T follicular helper cell (primary cell): ENCODE results near the gene ACTL6B.
A peak's percentile ranks its signal among the peaks of the same experiment; 100 is the strongest.
"Not testable (repeated sequence)": the region's sequence is repeated elsewhere in the genome, so short reads cannot be mapped to it uniquely, and the experiment has no call there.

Experiments used
- DNase-seq: peaks from one replicate; pipeline ENCODE4 v3.0.0-alpha.2; 2020; ENCODE audit warnings: low read depth

The ACTL6B gene

DNA sequence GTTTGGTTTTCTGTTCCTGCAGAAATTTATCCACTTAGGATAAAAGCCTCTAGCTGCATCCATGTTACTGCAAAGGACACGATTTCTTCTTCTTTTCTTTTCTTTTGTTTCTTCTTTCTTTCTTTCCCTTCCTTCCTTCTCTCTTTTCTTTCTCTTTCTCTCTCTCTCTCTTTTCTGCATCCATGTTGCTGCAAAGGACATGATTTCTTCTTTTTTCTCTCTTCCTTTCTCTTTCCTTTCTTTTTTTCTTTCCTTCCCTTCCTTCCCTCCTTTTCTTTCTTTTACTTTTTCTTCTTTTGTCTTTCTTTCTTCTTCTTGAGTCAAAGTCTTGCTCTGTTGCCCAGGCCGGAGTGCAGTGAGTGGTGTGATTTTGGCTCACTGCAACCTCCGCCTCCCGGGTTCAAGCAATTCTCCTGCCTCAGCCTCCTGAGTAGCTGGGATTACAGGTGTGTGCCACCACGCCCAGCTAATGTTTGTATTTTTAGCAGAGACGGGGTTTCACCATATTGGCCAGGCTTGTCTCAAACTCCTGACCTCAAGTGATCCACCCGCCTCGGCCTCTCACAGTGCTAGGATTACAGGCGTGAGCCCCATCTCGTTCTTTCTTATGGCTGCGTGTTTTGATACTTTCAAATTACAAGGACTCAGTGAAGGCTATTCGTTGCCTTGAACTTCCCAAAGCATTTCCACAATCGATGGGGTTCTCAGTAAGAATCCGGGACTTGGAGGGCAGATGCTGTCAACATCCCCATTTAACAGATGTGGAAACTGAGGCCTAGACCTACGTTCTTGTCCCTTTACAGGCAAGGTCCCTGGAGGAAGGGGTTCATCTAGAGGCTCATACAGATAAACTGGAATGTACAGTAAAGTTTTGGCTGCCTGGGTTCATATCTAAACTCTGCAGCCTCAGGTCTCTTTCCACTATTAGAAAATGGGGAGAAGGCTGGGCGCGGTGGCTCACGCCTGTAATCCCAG, 15.4 kb upstream of the ACTL6B start:
- no peak for DNase-seq

DNA sequence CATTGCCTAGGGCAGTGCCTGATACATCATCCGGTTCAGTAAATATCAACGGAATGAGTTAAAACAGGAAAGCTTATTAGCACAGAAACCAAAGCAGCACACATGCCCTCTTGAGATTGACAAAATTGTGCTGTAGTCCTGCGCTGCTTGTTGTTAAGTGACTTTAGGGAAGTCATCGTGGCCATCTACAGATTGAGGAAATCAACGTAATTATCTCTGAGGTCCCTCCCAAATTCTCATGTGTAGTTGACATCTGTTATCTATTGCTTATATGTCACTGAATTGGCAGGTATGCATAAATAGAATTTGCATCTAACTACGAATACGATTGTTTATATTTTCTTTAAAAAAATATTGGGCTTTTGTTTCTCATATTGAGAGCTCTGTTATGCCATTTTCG, 13.8 kb upstream of the ACTL6B start:
- no peak for DNase-seq

DNA sequence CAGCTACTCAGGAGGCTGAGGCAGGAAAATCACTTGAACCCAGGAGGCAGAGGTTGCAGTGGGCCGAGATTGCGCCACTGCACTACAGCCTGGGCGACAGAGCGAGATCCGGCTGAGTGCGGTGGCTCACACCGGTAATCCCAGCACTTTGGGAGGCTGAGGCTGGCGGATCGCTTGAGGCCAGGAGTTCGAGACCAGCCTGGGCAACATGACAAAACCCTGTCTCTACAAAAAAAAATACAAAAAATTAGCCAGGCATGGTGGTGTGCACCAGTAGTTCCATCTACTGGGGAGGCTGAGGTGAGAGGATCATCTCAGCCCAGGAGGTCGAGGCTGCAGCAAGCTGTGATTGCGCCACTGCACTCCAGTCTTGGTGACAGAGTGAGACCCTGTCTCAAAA, 12.9 kb upstream of the ACTL6B start:
- not testable (repeated sequence) for DNase-seq

DNA sequence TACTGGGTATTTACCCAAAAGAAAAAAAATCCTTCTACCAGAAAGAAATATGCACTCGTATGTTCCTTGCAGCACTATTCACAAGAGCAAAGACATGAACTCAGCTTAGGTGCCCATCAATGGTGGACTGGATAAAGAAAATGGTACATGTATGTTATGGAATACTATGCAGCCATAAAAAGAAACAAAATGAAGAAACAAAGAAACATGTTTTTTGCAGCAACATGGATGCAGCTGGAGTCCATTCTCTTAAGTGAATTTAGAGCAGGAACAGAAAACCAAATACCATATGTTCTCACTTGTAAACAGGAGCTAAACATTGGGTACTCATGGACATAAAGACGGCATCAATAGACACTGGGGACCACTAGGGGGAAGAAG, 11.8 kb upstream of the ACTL6B start:
- DNase-seq, result no peak

DNA sequence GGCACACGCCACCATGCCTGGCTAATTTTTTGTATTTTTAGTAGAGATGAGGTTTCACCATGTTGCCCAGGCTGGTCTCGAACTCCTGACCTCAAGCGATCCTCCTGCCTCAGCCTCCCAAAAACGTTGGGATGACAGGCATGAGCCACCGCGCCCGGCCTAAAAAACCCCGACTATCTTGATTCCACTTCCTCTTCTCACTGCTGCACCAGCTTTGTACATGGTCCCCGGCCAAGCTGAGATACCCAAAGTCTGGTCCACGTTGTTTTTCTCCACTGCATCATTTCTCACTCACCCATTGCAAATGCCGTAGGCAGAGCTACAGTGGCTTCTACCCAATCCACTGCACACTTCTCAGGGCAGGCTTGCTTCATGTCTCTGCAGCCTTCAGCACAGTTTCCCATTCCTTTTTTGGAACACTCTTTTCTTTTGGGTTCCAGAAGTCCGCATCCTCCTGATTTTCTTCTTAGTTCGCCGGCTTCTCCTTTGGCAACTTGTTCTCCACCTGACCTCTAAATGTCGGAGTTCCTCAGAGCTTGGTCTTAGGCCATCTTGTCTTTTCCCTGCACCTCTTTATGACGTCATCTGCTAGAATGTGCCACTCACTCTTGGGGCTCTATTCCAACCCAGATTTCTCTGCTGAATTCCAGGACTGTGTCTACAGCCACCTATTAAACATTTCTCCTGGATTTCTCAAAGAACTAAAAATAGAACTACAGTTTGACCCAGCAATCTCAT, 11.3 kb upstream of the ACTL6B start:
- no peak for DNase-seq

DNA sequence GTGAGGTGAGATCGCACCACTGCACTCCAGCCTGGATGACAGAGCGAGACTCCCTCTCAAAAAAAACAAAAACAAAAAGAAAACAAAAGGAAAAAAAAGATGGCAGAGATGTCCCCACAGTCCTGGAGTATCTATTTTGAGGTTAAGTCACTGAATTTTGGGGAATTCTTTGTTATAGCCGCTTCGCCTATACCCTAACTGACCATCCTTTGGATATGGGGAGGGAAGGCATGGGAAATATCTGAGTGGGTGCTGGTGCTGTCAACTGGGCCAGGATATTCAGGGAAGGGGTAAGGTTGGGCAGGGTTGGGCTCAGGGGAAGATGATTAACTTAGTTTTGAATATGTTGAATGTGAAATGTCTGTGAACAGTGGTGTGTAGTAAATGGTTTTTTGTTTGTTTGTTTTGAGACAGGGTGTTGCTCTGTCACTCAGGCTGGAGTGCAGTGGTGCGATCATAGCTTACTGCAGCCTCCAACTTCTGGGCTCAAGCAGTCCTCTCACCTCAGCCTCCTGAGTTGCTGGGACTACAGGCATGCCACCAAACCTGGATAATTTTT, 9.0 kb upstream of the ACTL6B start:
- no peak for DNase-seq

DNA sequence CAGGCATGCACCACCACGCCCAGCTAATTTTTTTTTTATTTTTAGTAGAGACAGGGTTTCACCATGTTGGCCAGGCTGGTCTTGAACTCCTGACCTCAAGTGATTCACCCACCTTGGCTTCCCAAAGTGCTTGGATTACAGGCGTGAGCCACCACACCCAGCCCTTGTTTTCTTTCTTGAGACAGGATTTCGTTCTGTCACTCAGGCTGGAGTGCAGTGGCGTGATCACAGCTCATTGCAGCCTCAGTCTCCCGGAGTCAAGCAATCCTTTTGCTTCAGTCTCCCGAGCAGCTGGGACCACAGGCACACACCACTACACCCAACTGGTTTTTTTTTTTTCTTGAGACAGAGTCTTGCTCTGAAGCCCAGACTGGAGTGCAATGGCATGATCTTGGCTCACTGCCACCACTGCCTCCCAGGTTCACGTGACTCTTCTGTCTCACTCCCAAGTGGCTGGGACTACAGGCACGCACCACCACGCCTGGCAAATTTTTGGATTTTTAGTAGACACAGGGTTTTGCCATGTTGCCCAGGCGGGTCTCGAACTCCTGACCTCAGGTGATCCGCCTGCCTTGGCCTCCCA, 6.0 kb upstream of the ACTL6B start:
- DNase-seq, result not testable (repeated sequence)

DNA sequence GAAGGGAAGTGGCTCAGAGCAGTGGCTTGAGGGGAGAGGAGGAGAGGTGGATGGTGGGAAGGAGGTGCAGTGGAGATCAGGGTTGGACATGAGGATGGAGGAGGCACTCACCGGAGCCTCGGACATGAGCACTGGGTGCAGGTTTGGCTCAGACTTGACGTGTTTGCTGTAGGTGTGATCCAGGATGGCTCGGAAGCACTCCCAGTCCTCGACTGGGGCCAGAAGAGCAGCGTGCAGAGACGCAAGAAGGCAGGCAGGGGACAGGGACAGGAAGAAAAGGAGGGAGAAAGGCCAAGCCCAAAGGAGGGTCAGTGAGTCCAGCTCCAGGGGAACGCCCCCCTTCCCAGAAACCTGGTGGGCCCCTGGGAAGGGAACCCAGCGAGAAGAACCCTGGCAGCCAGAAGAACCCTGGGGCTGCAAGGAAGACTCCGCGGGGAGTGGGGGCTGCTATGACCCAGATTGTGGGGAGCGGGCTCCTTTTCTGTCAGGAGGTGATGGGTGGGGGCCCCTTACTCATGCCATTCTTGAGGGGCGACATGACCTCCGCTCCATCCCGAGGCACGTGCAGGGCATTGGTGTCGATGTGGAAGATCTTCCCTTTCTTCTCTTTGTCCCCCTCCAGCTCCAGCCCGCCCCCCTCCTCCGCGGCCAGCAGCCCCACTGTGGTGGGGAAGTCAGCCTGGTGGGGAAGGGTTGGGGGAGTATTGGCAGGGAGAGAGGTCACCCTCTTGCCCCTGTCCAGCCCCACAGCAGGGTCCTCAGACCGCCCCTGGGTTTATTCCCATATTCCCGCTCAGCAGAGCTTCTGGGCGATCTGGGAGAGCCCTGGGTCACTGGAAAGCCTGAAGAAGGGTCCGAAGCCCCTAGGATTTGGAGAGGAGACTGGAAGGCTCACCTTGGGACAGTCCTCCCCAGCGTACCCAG, 1.1 kb downstream of the ACTL6B start:
- no peak for DNase-seq

DNA sequence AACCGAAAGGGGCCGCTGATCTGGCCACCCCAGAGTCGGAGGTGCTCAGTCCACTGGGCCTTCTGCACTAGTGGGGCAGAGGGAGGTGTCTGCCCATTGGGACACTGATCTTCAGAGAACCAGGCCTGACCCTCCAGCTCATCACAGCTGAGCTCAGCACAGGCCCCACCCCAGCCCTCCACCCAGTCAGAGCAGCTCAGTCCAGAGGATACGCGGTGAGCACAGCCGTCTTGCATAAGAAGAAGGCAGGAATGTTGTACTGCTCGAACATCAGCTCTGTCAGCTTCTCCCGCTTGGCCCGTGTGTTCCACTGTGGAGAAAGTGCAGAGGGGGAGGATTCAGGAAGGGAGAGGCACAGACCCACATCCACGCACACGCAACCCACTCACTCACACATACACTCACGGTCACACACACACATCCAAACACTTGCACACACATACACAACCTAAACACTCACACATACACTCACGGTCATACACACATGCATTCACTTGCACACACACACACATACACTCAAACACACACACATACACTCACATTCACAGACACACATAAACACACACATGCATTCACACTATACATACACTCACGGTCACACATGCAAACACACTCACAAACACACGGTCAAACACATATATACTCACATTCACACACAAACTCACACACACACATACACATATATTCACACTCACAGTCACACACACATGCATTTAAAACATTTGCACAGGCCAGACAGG, 6.3 kb downstream of the ACTL6B start:
- no peak for DNase-seq

DNA sequence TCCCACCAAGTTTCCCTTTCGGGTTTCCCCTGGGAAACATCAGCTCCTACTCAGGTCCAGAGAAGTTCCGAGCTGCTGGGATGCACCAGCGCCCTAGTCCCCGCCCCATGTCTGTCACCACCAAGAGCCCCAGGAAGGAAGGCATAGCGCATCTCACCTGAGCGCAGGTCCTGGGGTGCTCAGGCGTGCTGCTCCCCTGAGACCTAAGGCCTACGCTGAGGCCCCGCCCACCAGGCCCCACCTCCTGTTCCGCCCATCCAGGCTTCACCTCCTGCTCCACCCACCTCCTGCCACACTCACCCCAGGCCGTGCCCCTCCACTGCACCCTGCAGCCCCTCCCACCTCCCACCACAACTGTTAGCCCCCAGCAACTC, 13.7 kb downstream of the ACTL6B start:
- no peak for DNase-seq

DNA sequence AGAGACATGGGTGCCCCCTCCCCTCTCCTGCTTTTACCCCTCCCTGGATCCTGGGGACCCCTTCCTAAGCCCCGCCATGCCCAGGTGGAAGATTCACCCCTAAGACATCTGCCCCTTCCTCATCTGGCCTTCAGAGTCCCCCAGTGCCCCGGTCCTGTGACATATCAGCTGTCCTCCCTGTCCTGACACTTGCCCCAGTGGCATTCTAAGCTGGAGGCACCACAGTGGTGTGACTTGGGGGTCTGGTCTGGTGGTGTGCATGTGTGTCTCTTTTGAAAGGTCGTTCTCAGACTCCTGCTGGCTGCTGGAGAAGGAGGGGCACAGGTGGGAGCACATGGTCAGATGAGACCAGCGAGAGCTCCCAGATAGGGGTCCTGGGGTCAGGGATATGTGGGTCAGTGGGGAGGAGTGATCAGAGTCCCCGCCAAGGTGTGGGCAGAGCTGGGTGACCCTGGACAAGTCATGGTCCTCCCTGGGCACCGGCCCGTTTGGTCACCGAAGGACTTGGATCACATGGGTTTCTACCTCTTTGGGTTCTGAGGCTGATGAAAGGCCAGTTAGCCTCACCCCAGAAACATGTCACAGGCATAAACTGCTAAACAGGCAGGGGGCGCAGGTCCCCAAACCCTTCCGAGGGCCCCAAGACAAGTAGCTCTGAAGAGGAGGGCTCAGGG, 14.3 kb downstream of the ACTL6B start:
- DNase-seq, result no peak

DNA sequence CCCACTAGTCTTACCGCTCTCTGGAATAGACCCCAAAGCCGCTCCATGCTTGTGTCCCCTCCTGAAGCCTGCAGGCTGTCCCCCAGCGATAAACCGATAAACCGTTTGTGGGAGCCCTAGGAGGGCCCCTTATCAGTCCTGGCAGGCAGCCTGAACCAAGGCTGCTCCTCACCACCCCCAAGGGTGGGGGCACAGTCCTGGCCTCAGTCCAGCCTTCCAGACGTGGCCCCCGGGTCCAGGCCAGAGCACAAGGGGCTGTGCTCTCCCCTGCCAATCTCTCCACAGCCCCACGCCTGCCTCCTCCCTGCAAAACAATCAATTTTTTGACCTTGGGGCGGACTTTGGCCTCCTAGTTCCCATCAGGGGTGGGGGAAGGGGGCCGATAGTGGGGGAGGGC, 14.8 kb downstream of the ACTL6B start, which contains the start of gene TFR2:
Gene TFR2 (minus strand): TSS at position 90 of the 397 bp plus-strand sequence. CDS start 43 bp downstream, at position 47.
- DNase-seq, result no peak

DNA sequence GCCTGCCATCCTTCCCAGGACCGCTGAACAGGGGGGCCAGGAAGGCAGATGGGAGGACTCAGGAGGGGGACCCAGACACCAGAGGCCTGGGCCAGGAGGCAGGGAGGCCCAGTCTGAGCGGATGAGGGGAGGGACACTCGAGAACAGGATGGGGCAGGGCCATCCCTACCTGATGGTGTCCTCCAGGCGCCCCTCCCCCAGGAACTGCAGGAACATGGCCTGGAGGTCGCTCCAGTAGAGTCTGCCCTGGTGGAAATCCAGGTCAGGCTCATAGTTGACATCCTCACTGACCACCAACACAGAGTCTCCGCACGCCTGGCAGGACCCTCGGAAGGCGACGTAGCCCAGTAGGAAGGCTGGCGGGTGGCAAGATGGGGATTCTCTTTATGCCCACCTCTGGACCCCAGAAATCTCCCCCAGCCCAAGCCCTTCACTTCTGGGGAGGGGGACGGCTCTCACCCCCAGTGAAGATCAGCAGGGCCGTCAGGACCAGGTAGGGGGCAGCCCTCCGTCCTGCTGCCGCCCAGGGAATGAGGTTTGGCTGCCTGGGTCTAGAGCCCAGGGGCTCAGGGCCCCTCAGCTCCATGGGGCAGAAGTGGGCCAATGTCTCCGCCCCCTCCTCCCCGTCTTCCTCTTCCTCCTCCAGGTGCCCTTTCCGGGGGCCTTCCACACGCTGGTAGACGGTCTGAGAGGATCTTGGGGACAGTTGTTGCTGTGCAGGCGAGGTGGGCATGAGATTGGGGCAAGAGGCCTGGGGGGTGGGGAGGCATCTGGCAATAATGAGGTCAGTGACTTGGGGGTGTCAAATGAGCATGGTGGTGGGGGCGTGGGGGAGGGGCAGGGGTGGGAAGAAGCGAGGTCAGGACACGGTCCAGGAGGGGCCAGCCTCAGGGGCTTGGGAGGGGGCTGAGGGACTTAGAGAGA, 15.5 kb downstream of the ACTL6B start:
- no peak for DNase-seq

DNA sequence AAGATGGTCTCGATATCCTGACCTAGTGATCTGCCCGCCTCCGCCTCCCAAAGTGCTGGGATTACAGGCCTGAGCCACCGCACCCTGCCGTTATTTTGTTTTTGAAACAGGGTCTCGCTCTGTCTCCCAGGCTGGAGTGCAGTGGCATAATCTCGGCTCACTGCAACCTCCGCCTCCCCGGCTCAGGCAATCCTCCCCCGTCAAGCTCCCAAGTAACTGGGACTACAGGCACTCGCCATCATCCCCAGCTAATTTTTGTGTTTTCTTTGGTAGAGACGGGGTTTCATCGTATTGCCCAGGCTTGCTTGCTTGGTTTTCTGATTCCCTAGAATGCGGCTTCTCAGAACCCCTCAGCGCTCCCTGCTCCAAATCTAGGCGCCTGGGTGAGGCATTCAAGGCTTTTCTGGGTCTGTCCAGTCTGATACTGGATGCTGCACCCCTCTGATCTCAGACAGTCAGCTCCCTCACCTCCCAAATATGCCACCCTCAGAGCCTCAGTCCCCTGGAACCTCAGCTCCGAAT, 16.2 kb downstream of the ACTL6B start:
- no peak for DNase-seq

DNA sequence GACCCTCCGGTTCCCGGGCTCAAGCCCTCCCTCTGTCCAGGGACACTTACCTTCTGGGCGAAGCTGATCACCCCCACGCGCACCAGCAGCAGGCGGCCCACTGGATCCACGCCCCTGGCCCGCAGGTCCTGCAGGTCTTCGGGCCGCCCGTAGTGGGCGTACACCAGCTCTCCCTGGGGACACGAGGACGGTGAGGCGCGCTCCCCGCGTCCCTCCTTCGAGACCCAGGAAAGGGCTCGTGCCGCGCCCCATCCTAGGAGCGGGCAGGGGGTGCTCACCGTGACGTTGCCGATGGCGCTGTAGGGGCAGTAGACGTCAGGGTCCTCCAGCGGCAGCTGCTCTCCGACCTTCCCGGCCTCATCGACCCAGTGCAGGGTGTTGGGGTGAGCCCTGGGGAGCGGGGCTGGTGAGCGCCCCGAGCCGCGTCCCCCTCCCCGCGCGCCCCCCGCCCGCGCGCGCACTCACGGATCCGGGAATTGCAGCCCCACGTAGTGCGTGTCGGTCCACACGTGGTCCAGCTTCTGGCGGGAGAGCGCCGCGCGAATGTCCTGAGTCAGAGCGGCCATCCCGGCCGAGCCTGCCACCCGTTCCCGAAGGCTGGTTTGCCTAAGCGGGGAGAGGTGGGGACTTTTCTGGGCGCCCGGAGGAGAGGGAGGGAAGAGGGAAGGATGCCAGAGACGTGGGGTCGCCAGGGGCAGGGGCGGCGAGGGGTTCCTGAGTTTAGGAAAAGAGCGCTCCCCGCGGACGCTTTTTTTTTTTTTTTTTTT, 23.1 kb downstream of the ACTL6B start:
- peak; percentile 28 for DNase-seq

DNA sequence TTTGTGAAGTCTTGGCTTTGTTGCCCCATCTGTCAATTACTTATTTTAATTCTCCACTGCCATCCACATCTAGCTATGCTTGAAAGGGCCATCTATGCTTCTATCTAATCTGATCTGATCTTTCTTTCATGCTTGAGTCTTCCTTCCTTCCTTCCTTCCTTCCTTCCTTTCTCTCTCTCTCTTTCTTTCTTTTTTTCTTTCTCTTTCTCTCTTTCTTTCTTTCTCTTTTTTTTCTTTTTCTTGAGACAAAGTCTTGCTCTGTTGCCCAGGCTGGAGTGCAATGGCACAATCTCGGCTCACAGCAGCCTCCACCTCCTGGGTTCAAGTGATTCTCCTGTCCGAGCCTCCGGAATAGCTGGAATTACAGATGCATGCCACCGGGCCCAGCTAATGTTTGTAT, 26.2 kb downstream of the ACTL6B start:
- DNase-seq, result no peak

DNA sequence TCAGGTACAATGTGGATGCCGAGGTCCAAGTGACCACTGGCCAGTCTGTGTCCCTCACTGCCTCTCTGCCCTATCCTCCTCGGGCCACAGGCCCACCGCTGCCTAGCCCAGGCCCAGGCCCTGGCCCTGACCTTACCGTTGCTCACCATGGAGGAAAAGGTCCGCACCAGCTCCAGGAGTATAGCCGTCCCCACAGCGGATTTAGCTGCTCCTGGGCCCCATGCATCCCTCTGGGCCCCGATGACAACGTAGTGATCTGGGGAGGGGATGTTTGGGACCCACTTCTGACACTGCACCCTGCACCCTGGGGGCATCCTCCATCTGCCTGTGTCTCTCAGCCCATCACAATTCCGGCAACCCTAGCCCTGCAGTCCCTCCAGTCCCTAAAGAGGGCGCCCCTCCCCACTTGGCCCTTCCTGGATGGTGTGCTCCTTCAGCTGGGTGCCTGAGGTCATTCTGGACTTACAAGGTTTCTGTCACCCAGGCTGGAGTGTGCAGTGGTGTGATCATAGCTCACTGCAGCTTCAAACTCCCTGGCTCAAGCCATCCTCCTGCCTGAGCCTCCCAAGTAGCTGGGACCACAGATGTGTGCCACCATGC, 27.0 kb downstream of the ACTL6B start:
- DNase-seq, result no peak

DNA sequence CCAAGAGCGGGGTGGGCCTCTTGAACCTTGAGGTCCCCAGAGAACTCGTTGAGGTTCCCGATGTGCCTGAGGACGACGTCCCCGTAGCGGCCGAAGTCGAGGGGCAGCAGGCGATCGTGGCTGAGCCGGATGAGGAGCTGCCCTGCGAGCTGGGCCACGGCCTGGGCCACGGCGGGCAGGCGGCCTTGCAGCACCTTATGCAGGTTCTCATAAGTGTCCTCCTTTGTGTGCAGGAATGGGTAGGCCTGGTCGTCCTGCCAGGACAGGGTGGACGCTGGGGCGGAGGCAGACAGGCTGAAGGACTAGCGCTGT, 29.1 kb downstream of the ACTL6B start:
- no peak for DNase-seq
